C4-2B (cell line): ENCODE results near the gene LBP.
A peak's percentile ranks its signal among the peaks of the same experiment; 100 is the strongest.

Experiments
- H3K27ac ChIP-seq: fragments of 450-650 bp; 2 replicates; pipeline ENCODE4 v1.5.1; 2017
- CTCF ChIP-seq: fragments of 450-650 bp; conservative IDR thresholded peaks from 2 replicates; pipeline ENCODE4 v1.5.1; 2017; ENCODE audit warnings: mild to moderate bottlenecking
- ZFX ChIP-seq: fragments of 450-650 bp; IDR thresholded peaks from 2 replicates; pipeline ENCODE4 v1.6.1; 2017

LBP gene

GRCh38 chr20:38346247-38346651 is at the start of gene LBP:
Gene LBP, plus strand, starts transcription at chr20:38346482. Its CDS starts 35 bp downstream, at chr20:38346517.
- TF ChIP-seq CTCF = no peak

GRCh38 chr20:38297916-38298674 is 48.2 kb upstream of the LBP start:
- H3K27ac ChIP-seq = no peak overlapping the region
- TF ChIP-seq CTCF = no peak
- TF ChIP-seq ZFX = no peak

More at GRCh38 chr20:38346247-38346651, at the start of gene LBP:
- H3K27ac ChIP-seq = no peak within 1 kb of the TSS

GRCh38 chr20:38298768-38299288 is 47.5 kb upstream of the LBP start:
- H3K27ac ChIP-seq = no peak overlapping the region
- TF ChIP-seq ZFX = no peak
- TF ChIP-seq CTCF = no peak

- TF ChIP-seq ZFX (no peak; the same call in 1 of the 2 replicates), CTCF (no peak)
- H3K27ac ChIP-seq = peak overlapping the region; percentile 83
Observed at GRCh38 chr20:38299963-38300362, 46.3 kb upstream of the LBP start.

GRCh38 chr20:38300438-38300837 is 45.8 kb upstream of the LBP start:
- H3K27ac ChIP-seq = peak overlapping the region; percentile 83
- TF ChIP-seq CTCF (no peak), ZFX (no peak)

- no peak overlapping the region; the same call in 1 of the 2 replicates for H3K27ac ChIP-seq
- no peak for TF ChIP-seq CTCF
- no peak for TF ChIP-seq ZFX
Observed at GRCh38 chr20:38301309-38301708, 45.0 kb upstream of the LBP start.

- TF ChIP-seq ZFX (no peak), CTCF (no peak)
- no peak overlapping the region for H3K27ac ChIP-seq
Observed at GRCh38 chr20:38302786-38303185, 43.5 kb upstream of the LBP start.
